Transverse colon (tissue), 4 donors: ENCODE measurements around the gene TOR3A. TPM values are rescaled to one million over a fixed set of nuclear protein-coding genes. Genes with fewer than 3 reads are reported as not detected.

Experiments used
- DNase-seq: peaks from one replicate; pipeline ENCODE4 v3.0.0-alpha.2; 2019
- H3K27ac ChIP-seq, 4 donors: fragments of 200-600 bp; sonication (generic); 2 replicates each; pipeline ENCODE4 v1.5.1; 2016 to 2018; ENCODE audit warnings: inconsistent platforms in 4 of 4
- H3K27me3 ChIP-seq: fragments of 200-600 bp; sonication (generic); 2 replicates; pipeline ENCODE4 v1.5.1; 2017; ENCODE audit warnings: inconsistent platforms
- H3K36me3 ChIP-seq, 4 donors: fragments of 200-600 bp; sonication (generic); 2 replicates each; pipeline ENCODE4 v1.5.1; 2017 to 2019; ENCODE audit warnings: inconsistent platforms in 4 of 4
- H3K4me1 ChIP-seq, 4 donors: fragments of 200-600 bp; sonication (generic); 2 replicates each; pipeline ENCODE4 v1.5.1; 2017 to 2020; ENCODE audit warnings: inconsistent platforms in 4 of 4
- H3K4me3 ChIP-seq, 4 donors: fragments of 200-600 bp; sonication (generic); 1 replicate in 1 of 4; 2 replicates in 3 of 4; pipeline versions ENCODE4 v1.5.1 to v1.6.1; 2017 to 2019; ENCODE audit warnings: inconsistent platforms in 4 of 4
- H3K9me3 ChIP-seq, 2 donors: fragments of 200-600 bp; sonication (generic); 2 replicates each; pipeline ENCODE4 v1.5.1; 2017 to 2019; ENCODE audit warnings: inconsistent platforms in 2 of 2
- EP300 ChIP-seq: sonication (generic); formaldehyde crosslinking; IDR thresholded peaks from one replicate; pipeline ENCODE4 v1.6.1; 2017; ENCODE audit warnings: antibody characterized with exemption, low read depth
- POLR2A ChIP-seq: fragments of 450-650 bp; IDR thresholded peaks from one replicate; pipeline ENCODE4 v1.6.1; 2016; ENCODE audit warnings: antibody characterized with exemption, mild to moderate bottlenecking, moderate library complexity
- POLR2AphosphoS5 ChIP-seq, 3 donors: sonication (generic); formaldehyde crosslinking; IDR thresholded peaks; one replicate each; pipeline ENCODE4 v1.6.1; 2016; ENCODE audit warnings: antibody characterized with exemption in 3 of 3
- WGBS, 2 donors: methylation state at CpG; one replicate each; pipeline ENCODE4 v1.1.5; 2018; ENCODE audit warnings: low coverage in 1 of 2; 5-methylcytosine and 5-hydroxymethylcytosine counted together
- in situ Hi-C, 4 donors: fragments of 200-750 bp; cut with MboI; loops; one replicate each; pipeline versions ENCODE4 v1.15.0 to v1.15.1; 2017; ENCODE audit warnings: low sequenced_read_pairs in 3 of 4, low pct_ligation_motif_present in 1 of 4, low pct_unique_long_range_greater_than_20kb in 1 of 4
- intact Hi-C: fragments of 100-400 bp; cut with DNase I; formaldehyde crosslinking; loops from one replicate; pipeline ENCODE4 v1.15.1; 2023; ENCODE audit warnings: low total_unique reads
- total RNA-seq, 4 donors: library from RNA; depleted of rRNA; stranded (reverse); fragments of >200 nt; gene quantifications; one replicate each; pipeline ENCODE4 v1.1.0, GENCODE V29; 2016
- TF ChIP-seq, protein P1 (sequence below), 5 experiments: fragments of 200-600 bp in 3 of 5; fragments of 450-650 bp in 2 of 5; sonication (generic) in 3 of 5; IDR thresholded peaks; 1 replicate in 2 of 5; 2 replicates in 3 of 5; pipeline ENCODE4 v1.5.1; 2016 to 2017; ENCODE audit warnings: antibody characterized with exemption in 5 of 5, inconsistent platforms in 3 of 5, mild to moderate bottlenecking in 2 of 5, moderate library complexity in 1 of 5

Gene TOR3A
- total RNA-seq, 4 donors from 2014 or later: 66.2 to 308 (median 72.7) TPM

DNA sequence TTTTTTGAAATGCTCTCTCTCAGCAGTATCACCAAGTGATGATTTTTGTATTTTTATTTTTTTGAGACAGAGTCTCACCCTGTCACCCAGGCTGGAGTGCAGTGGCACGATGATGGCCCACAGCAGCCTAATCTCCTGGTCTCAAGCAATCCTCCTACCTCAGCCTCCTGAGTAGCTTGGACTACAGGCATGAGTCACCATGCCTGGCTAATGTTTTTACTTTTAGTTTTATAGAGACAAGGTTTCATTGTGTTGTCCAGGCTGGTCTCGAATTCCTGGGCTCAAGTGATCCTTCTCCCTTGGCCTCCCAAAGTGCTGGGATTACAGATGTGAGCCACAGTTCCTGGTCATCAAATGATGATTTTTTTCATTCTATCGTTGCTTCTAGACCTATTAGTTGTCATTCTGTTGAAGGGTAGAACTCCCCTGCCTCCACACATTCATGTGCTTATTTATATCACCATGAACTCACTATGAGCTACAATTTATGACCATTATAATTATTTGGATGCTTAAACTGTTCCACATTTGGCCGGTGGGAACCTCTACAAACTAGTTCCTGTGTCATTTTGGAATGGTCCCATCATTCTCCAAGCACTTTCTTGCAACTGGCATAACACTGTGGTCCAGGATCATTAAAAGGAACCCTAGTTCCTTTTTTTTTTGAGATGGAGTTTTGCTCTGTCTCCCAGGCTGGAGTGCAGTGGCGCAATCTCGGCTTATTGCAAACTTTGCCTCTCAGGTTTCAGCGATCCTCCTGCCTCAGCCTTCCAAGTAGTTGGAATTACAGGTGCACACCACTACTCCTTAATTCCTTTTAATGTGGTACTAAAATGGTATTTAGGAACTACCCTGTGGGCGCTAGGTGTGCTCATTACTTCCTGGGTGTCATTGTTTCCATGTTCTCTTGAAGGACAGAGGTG lies 20.2 kb upstream of the TOR3A start:
- Histone ChIP-seq H3K27ac (no peak overlapping the region), H3K4me3 (no peak overlapping the region), H3K27me3 (no peaks in the 10 kb centered on the region), H3K9me3 (no peaks in the 10 kb centered on the region), H3K4me1 (no peaks in the 10 kb centered on the region), H3K36me3 (peaks cover 0 to 13% (median 0%) of the 10 kb centered on the region in 4 donors)
- intact Hi-C loops: no loop called here
- in situ Hi-C loops: no loop called here
- DNase-seq: no peak
- 93 to 98% methylated on average over 6 to 8 of the region's 8 CpGs for WGBS, 2 donors
- TF ChIP-seq POLR2A: no peak
- TF ChIP-seq, protein P1, sequence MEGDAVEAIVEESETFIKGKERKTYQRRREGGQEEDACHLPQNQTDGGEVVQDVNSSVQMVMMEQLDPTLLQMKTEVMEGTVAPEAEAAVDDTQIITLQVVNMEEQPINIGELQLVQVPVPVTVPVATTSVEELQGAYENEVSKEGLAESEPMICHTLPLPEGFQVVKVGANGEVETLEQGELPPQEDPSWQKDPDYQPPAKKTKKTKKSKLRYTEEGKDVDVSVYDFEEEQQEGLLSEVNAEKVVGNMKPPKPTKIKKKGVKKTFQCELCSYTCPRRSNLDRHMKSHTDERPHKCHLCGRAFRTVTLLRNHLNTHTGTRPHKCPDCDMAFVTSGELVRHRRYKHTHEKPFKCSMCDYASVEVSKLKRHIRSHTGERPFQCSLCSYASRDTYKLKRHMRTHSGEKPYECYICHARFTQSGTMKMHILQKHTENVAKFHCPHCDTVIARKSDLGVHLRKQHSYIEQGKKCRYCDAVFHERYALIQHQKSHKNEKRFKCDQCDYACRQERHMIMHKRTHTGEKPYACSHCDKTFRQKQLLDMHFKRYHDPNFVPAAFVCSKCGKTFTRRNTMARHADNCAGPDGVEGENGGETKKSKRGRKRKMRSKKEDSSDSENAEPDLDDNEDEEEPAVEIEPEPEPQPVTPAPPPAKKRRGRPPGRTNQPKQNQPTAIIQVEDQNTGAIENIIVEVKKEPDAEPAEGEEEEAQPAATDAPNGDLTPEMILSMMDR (IDR thresholded peaks at IDR 0.05): no peak
- TF ChIP-seq EP300: no peak
- TF ChIP-seq POLR2AphosphoS5 (IDR thresholded peaks at IDR 0.05): no peak

DNA sequence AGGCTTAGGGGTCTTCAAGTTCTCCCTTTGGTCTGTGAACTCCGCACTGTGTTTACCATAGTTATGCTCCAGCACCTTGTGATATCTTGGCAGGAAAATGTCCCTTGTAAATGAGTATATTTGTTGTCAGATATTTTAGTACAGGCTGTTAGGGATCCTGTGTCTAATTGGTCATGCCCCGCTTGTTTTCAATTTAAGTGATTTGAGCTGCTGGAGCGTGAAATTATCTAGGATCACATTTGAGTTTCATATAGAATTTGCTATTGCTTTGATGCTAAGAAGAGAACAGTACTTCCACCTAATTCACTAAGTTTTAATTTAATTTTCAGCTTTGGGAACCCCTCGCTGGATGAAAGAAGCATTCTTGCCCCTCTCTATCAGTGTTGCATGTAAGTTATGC lies 15.4 kb upstream of the TOR3A start:
- Histone ChIP-seq H3K4me1 (no peaks in the 10 kb centered on the region), H3K27me3 (no peaks in the 10 kb centered on the region), H3K4me3 (no peak overlapping the region), H3K36me3 (peaks cover 0 to 13% (median 0%) of the 10 kb centered on the region in 4 donors), H3K9me3 (no peaks in the 10 kb centered on the region), H3K27ac (no peak overlapping the region)
- intact Hi-C loops (no loop called here), in situ Hi-C loops (no loop called here)
- TF ChIP-seq EP300: no peak
- no peak for TF ChIP-seq POLR2AphosphoS5 (IDR thresholded peaks at IDR 0.05)
- TF ChIP-seq, protein P1 (IDR thresholded peaks at IDR 0.05): no peak
- no peak for TF ChIP-seq POLR2A
- DNase-seq: no peak
- WGBS, 2 donors: 99 to 100% methylated on average over 3 to 4 of the region's 4 CpGs

DNA sequence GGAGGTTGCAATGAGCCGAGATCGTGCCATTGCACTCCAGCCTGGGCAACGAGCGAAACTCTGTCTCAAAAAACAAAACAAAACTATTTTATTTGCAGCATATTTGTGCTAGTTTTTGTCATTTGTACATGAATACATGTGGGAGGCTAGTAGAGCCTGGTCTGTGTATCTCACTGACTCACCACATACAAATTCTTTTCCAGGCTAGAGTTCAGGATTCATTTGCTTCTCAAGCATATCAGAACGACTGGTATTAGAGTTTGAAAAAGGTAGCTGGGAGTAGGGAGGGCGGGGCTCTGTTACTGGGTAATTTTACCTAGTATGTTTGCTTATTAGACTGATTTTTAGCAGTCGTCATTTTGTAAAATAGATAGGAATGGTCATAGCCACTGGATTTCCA lies 4.5 kb upstream of the TOR3A start:
- intact Hi-C loops (no loop called here), in situ Hi-C loops (loop anchor here (5.0 to 25.0 kb wide), 4 partner anchors 285 to 297 kb away; partner anchors contain the start of gene AXDND1 (in 3 of the 4))
- no peak for DNase-seq
- Histone ChIP-seq H3K4me1 (peaks cover 0 to 17% (median 10%) of the 10 kb centered on the region in 4 donors), H3K36me3 (peaks cover 0 to 7% (median 3%) of the 10 kb centered on the region in 4 donors), H3K27me3 (no peaks in the 10 kb centered on the region), H3K27ac (no peak overlapping the region), H3K4me3 (no peak overlapping the region), H3K9me3 (no peaks in the 10 kb centered on the region)
- 89% methylated on average over 7 of the region's 7 CpGs for WGBS, 2 donors
- TF ChIP-seq, protein P1 (IDR thresholded peaks at IDR 0.05): no peak
- no peak for TF ChIP-seq POLR2A
- TF ChIP-seq EP300: no peak
- TF ChIP-seq POLR2AphosphoS5 (IDR thresholded peaks at IDR 0.05): no peak

DNA sequence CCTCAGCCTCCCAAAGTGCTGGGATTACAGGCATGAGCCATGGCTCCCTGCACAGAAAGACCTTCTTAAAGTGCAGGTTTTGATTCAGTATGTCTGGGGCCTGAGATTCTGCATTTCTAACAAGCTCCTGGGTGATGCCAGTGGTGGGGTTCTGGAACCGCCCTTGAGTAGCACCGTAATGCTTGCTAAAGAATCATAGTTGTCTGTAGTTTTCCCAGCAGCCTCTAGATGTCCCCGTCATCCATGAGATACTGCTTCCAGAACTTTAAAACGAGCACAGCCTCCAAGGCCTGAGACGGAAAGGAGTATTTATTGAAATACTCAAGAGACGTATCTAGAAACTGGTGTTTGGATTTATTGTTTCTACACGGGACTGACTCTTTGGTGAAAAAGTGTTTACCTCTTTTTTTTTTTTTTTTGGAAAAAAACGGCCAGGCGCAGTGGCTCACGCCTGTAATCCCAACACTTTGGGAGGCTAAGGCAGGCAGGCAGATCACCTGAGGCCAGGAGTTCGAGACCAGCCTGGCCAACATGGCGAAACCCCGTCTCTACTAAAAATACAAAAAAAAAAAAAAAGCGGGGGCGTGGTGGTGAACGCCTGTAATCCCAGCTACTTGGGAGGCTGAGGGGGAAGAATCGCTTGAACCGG lies 2.6 kb upstream of the TOR3A start:
- intact Hi-C loops (no loop called here), in situ Hi-C loops (loop anchor here (5.0 to 25.0 kb wide), 4 partner anchors 283 to 296 kb away; partner anchors contain the start of gene AXDND1 (in 3 of the 4))
- Histone ChIP-seq H3K4me1 (peaks cover 6 to 30% (median 22%) of the 10 kb centered on the region in 4 donors), H3K27me3 (no peaks in the 10 kb centered on the region), H3K9me3 (no peaks in the 10 kb centered on the region), H3K4me3 (no peak overlapping the region), H3K36me3 (no peaks in the 10 kb centered on the region), H3K27ac (no peak overlapping the region)
- WGBS, 2 donors: 52 to 70% methylated on average over 11 to 18 of the region's 18 CpGs
- DNase-seq: peak; percentile 57
- TF ChIP-seq, protein P1 (IDR thresholded peaks at IDR 0.05): peak; percentile 61 to 74 (median 71)
- no peak for TF ChIP-seq POLR2AphosphoS5 (IDR thresholded peaks at IDR 0.05)
- TF ChIP-seq EP300: no peak
